IMR-90 (cell line): ENCODE results near the gene PLCB4. TPM values are rescaled to one million over a fixed set of nuclear protein-coding genes. Genes with fewer than 3 reads are reported as not detected.

Experiments
- ATAC-seq: fragments of 200-7000 bp; cut with Tn5 transposase; 2 replicates; pipeline ENCODE4 v1.9.1; 2020; ENCODE audit warnings: low read depth, mild to moderate bottlenecking, moderate library complexity
- BruUV-seq: library from RNA; stranded (reverse); fragments of 400-500 nt; replicated peaks from 2 replicates; lab custom pipeline; 2021; lab: Mats Ljungman, UMichigan
- CTCF ChIA-PET: fragments of 300-600 bp; formaldehyde crosslinking; extraction: SDS; loops from one replicate; lab custom pipeline; 2021; ENCODE audit warnings: antibody characterized with exemption; lab: Yijun Ruan, JAX
- POLR2A ChIA-PET: fragments of 300-600 bp; sonication (Branson Sonifier 250); formaldehyde crosslinking; loops from one replicate; lab custom pipeline; 2022; ENCODE audit warnings: antibody characterized with exemption; ENCODE audit not compliant: unreplicated experiment; lab: Charles Lee
- DNase-seq: peaks from one replicate; pipeline ENCODE4 v3.0.0; 2013
- H2AFZ ChIP-seq: replicated peaks from 2 replicates; pipeline ENCODE3; 2013; ENCODE audit warnings: low read length, mild to moderate bottlenecking; ENCODE audit not compliant: poor library complexity
- H2AK5ac ChIP-seq: 2 replicates; pipeline ENCODE4 v1.6.1; 2013; ENCODE audit warnings: low read depth, low read length, inconsistent platforms
- H2AK9ac ChIP-seq: replicated peaks from 2 replicates; pipeline ENCODE3; 2013; ENCODE audit warnings: mild to moderate bottlenecking, low read depth, low read length, moderate library complexity; ENCODE audit not compliant: poor library complexity
- H2BK120ac ChIP-seq: 2 replicates; pipeline ENCODE4 v1.6.1; 2013; ENCODE audit warnings: low read depth, low read length, inconsistent platforms
- H2BK15ac ChIP-seq: 3 replicates; pipeline ENCODE4 v1.6.1; 2013; ENCODE audit warnings: low read depth, low read length, inconsistent platforms
- H2BK20ac ChIP-seq: 2 replicates; pipeline ENCODE4 v1.6.1; 2013; ENCODE audit warnings: low read depth, mild to moderate bottlenecking, inconsistent platforms, low read length, moderate library complexity
- H2BK5ac ChIP-seq: 2 replicates; pipeline ENCODE4 v1.6.1; 2013; ENCODE audit warnings: mild to moderate bottlenecking, low read depth, low read length, inconsistent platforms; ENCODE audit not compliant: poor library complexity, severe bottlenecking
- H3K14ac ChIP-seq: replicated peaks from 2 replicates; pipeline ENCODE4 v1.6.1; 2013; ENCODE audit warnings: low read depth, low read length, inconsistent platforms
- H3K18ac ChIP-seq: 2 replicates; pipeline ENCODE4 v1.6.1; 2013; ENCODE audit warnings: low read depth, low read length, control low read depth
- H3K23ac ChIP-seq: 2 replicates; pipeline ENCODE4 v1.6.1; 2013; ENCODE audit warnings: low read depth, low read length, inconsistent platforms
- H3K27ac ChIP-seq: 2 replicates; pipeline ENCODE4 v1.5.1; 2013; ENCODE audit warnings: mild to moderate bottlenecking, control low read depth, low read length; ENCODE audit not compliant: insufficient read depth
- H3K27me3 ChIP-seq: 2 replicates; pipeline ENCODE4 v1.6.1; 2013; ENCODE audit warnings: low read length; ENCODE audit not compliant: control insufficient read depth, insufficient read depth
- H3K36me3 ChIP-seq: 2 replicates; pipeline ENCODE4 v1.6.1; 2013; ENCODE audit warnings: low read length, mixed read lengths; ENCODE audit not compliant: control insufficient read depth, insufficient read depth
- H3K4ac ChIP-seq: 2 replicates; pipeline ENCODE4 v1.6.1; 2013; ENCODE audit warnings: low read depth, low read length, inconsistent platforms
- H3K4me1 ChIP-seq: 2 replicates; pipeline ENCODE4 v1.6.1; 2013; ENCODE audit warnings: low read length, mixed read lengths; ENCODE audit not compliant: control insufficient read depth, insufficient read depth
- H3K4me2 ChIP-seq: 2 replicates; pipeline ENCODE4 v1.6.1; 2013; ENCODE audit warnings: low read depth, mild to moderate bottlenecking, control low read depth, low read length, moderate library complexity
- H3K4me3 ChIP-seq: 2 replicates; pipeline ENCODE4 v1.5.1; 2013; ENCODE audit warnings: low read depth, mild to moderate bottlenecking, control low read depth, low read length, moderate library complexity; ENCODE audit not compliant: insufficient read depth
- H3K56ac ChIP-seq: 2 replicates; pipeline ENCODE4 v1.6.1; 2013; ENCODE audit warnings: low read length, inconsistent platforms; ENCODE audit not compliant: insufficient read depth; ENCODE audit errors: extremely low read depth
- H3K79me1 ChIP-seq, 2 experiments: 2 replicates each; pipeline ENCODE4 v1.6.1; 2013; ENCODE audit warnings: low read length in 2 of 2, inconsistent platforms in 1 of 2, low read depth in 1 of 2
- H3K9ac ChIP-seq: 2 replicates; pipeline ENCODE4 v1.6.1; 2013; ENCODE audit warnings: low read depth, low read length, control low read depth
- H3K9me1 ChIP-seq: 2 replicates; pipeline ENCODE4 v1.6.1; 2013; ENCODE audit warnings: low read length, inconsistent platforms; ENCODE audit not compliant: insufficient read depth
- H3K9me3 ChIP-seq: 2 replicates; pipeline ENCODE4 v1.6.1; 2013; ENCODE audit warnings: low read length; ENCODE audit not compliant: control insufficient read depth, insufficient read depth
- H4K20me1 ChIP-seq: 2 replicates; pipeline ENCODE4 v1.6.1; 2013; ENCODE audit warnings: low read length, inconsistent platforms; ENCODE audit not compliant: insufficient read depth
- H4K5ac ChIP-seq: 2 replicates; pipeline ENCODE4 v1.6.1; 2013; ENCODE audit warnings: mild to moderate bottlenecking, low read depth, low read length, control low read depth
- H4K8ac ChIP-seq, 2 experiments: 2 replicates each; pipeline ENCODE4 v1.6.1; 2013; ENCODE audit warnings: low read depth in 2 of 2, low read length in 2 of 2, control low read depth in 1 of 2, inconsistent platforms in 1 of 2
- H4K91ac ChIP-seq: 2 replicates; pipeline ENCODE4 v1.6.1; 2013; ENCODE audit warnings: low read depth, low read length, inconsistent platforms; ENCODE audit not compliant: insufficient read depth
- BHLHE40 ChIP-seq: fragments of 150-350 bp; IDR thresholded peaks from 2 replicates; pipeline ENCODE4 v1.6.1; 2016; ENCODE audit warnings: mild to moderate bottlenecking, low read depth, low read length
- CHD1 ChIP-seq: IDR thresholded peaks from 2 replicates; pipeline ENCODE4 v1.6.1; 2012; ENCODE audit warnings: low read depth, low read length, improper control_type of control experiment
- WGBS, 2 experiments: methylation state at CpG; one replicate each; pipeline versions ENCODE4 v1.1.5 to v1.1.7; 2013; ENCODE audit warnings: missing lambda C conversion rate in 2 of 2; ENCODE audit not compliant: insufficient read length in 1 of 2; ENCODE audit errors: extremely low coverage in 2 of 2; 5-methylcytosine and 5-hydroxymethylcytosine counted together
- dilution Hi-C: fragments of 300-500 bp; cut with HindIII; formaldehyde crosslinking; loops from one replicate; pipeline ENCODE4 v1.14.3; 2018; ENCODE audit warnings: low sequenced_read_pairs; ENCODE audit not compliant: unreplicated experiment
- in situ Hi-C: fragments of 300-500 bp; cut with MboI; formaldehyde crosslinking; loops from 3 replicates; pipeline ENCODE4 v1.14.3; 2019; ENCODE audit warnings: low sequenced_read_pairs, inconsistent platforms, mixed read lengths
- intact Hi-C: fragments of 100-400 bp; cut with micrococcal nuclease; formaldehyde crosslinking; loops from 2 replicates; pipeline ENCODE4 v1.10.0; 2022
- polyA plus RNA-seq, 3 experiments: library from polyadenylated mRNA; depleted of rRNA; stranded (reverse); fragments of >200 nt; gene quantifications; 2 replicates each; pipeline ENCODE4 v1.2.3, GENCODE V29; 2012; ENCODE audit warnings: low replicate concordance in 1 of 3
- total RNA-seq: library from RNA; depleted of rRNA; stranded (reverse); fragments of >200 nt; gene quantifications from 2 replicates; pipeline ENCODE4 v1.2.3, GENCODE V29; 2012

The PLCB4 gene
- total and polyA plus RNA-seq, 2 of the 4 experiments (the other 2 are of a cell fraction) = 12.5 to 24.0 TPM

DNA sequence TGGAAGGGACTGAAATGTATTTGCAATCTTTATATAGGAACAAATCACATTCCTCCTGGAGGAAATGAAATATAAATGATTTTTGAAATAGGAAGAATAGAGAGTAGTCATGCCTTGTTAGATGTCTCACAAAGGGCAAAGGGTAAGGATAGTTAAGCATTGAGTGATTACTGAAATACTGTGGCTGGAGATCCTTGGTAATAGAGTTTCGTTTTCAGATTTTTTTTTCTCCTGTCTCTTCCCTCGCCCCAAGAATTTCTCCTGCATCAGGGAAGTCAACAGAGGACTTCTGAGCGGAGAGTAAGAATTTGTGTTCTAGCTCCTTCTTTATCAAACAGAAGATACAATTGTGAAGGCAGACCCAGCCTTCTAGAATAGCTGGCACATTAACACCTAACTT lies 79.4 kb downstream of the PLCB4 start:
- Histone ChIP-seq H2BK120ac (no peak overlapping the region), H4K20me1 (peaks cover 19% of the 10 kb centered on the region), H3K18ac (peak overlapping the region; percentile 9; the same call in 1 of the 2 replicates), H4K8ac (no peak overlapping the region), H4K5ac (no peak overlapping the region), H2AK9ac (no peak overlapping the region), H3K56ac (no peak overlapping the region), H4K91ac (no peak overlapping the region), H3K9me3 (peaks cover 5% of the 10 kb centered on the region; the same call in 1 of the 2 replicates), H2BK5ac (no peak overlapping the region), H2AFZ (no peak overlapping the region), H3K14ac (no peak overlapping the region), H2AK5ac (no peak overlapping the region), H3K4me2 (no peak overlapping the region), H3K27me3 (no peaks in the 10 kb centered on the region), H3K36me3 (no peaks in the 10 kb centered on the region; the same call in 1 of the 2 replicates), H3K4ac (no peak overlapping the region), H3K9ac (no peak overlapping the region), H3K79me1 (peaks cover 35 to 72% of the 10 kb centered on the region in 2 experiments), H3K9me1 (peaks cover 16% of the 10 kb centered on the region), H3K27ac (no peak overlapping the region), H2BK20ac (no peak overlapping the region), H3K4me3 (no peak overlapping the region), H2BK15ac (no peak overlapping the region), H3K4me1 (peaks cover 10% of the 10 kb centered on the region), H3K23ac (no peak overlapping the region)
- no CpG with 5 or more reads among the region's 3 CpGs for WGBS, 2 experiments
- no peak for DNase-seq
- in situ Hi-C loops = no loop called here
- dilution Hi-C loops = no loop called here
- TF ChIP-seq CHD1 (no peak), BHLHE40 (no peak)
- intact Hi-C loops = no loop called here
- CTCF ChIA-PET = no interaction called here
- ATAC-seq = no peak
- no TSS peak for BruUV-seq
- POLR2A ChIA-PET = no interaction called here
